DND-41 (cell line): Measurements from ENCODE around the gene XPO6.

Experiments
- ATAC-seq: fragments of 200-7000 bp; cut with Tn5 transposase; 3 replicates; pipeline ENCODE4 v1.9.1; 2021; ENCODE audit warnings: low read depth; ENCODE audit not compliant: insufficient read depth
- DNase-seq: peaks from one replicate; pipeline ENCODE4 v3.0.0-alpha.2; 2020
- H2AFZ ChIP-seq: 2 replicates; pipeline ENCODE4 v1.6.0; 2012; ENCODE audit warnings: low read depth, low read length
- H3K27ac ChIP-seq: 2 replicates; pipeline ENCODE4 v1.5.1; 2012; ENCODE audit warnings: low read length, inconsistent platforms
- H3K27me3 ChIP-seq: fragments of 200-600 bp; sonication (generic); 2 replicates; pipeline ENCODE4 v1.6.0; 2012; ENCODE audit warnings: low read length, mild to moderate bottlenecking, inconsistent platforms; ENCODE audit not compliant: insufficient read depth, poor library complexity
- H3K36me3 ChIP-seq: 2 replicates; pipeline ENCODE4 v1.5.1; 2012; ENCODE audit warnings: low read length, inconsistent platforms; ENCODE audit not compliant: insufficient read depth
- H3K4me1 ChIP-seq: 2 replicates; pipeline ENCODE4 v1.5.1; 2012; ENCODE audit warnings: mild to moderate bottlenecking, low read length; ENCODE audit not compliant: insufficient read depth
- H3K4me2 ChIP-seq: 2 replicates; pipeline ENCODE4 v1.6.0; 2012; ENCODE audit warnings: mild to moderate bottlenecking, moderate library complexity, low read length, inconsistent platforms; ENCODE audit not compliant: insufficient read depth
- H3K4me3 ChIP-seq, 2 experiments: fragments of 200-600 bp in 1 of 2; shearing (Covaris generic) in 1 of 2; 2 replicates each; pipeline ENCODE4 v1.5.1; 2012 to 2016; ENCODE audit warnings: inconsistent platforms in 2 of 2, low read length in 2 of 2, mild to moderate bottlenecking in 2 of 2, low read depth in 1 of 2, moderate library complexity in 1 of 2
- H3K79me2 ChIP-seq: 2 replicates; pipeline ENCODE4 v1.6.0; 2012; ENCODE audit warnings: low read length, inconsistent platforms; ENCODE audit not compliant: insufficient read depth
- H3K9ac ChIP-seq: 2 replicates; pipeline ENCODE4 v1.6.0; 2012; ENCODE audit warnings: low read depth, mild to moderate bottlenecking, inconsistent platforms, low read length, moderate library complexity
- H3K9me3 ChIP-seq: 2 replicates; pipeline ENCODE4 v1.5.1; 2012; ENCODE audit warnings: low read length, moderate library complexity, mild to moderate bottlenecking, inconsistent platforms; ENCODE audit not compliant: insufficient read depth, severe bottlenecking
- H4K20me1 ChIP-seq: 2 replicates; pipeline ENCODE4 v1.6.0; 2012; ENCODE audit warnings: low read length; ENCODE audit not compliant: insufficient read depth
- CTCF ChIP-seq: IDR thresholded peaks from 2 replicates; pipeline ENCODE4 v1.5.1; 2012; ENCODE audit warnings: borderline replicate concordance, low read length, moderate library complexity, mild to moderate bottlenecking; ENCODE audit not compliant: poor library complexity, severe bottlenecking; ENCODE audit errors: extremely low read depth
- EZH2 ChIP-seq: IDR thresholded peaks from 3 replicates; pipeline ENCODE4 v1.6.1; 2012; ENCODE audit warnings: borderline replicate concordance, low read depth, mild to moderate bottlenecking, moderate library complexity, low read length, inconsistent platforms; ENCODE audit not compliant: severe bottlenecking

The XPO6 gene

GRCh38 chr16:28191364-28191960 lies 20.3 kb downstream of the XPO6 start:
- no peak for DNase-seq
- no peak overlapping the region for H3K9ac ChIP-seq
- H3K36me3 ChIP-seq: peaks cover 59% of the 10 kb centered on the region
- no peak overlapping the region for H3K27ac ChIP-seq
- no peak for ATAC-seq
- H3K79me2 ChIP-seq: peaks cover 99% of the 10 kb centered on the region
- H3K4me3 ChIP-seq: no peak overlapping the region
- peaks cover 84% of the 10 kb centered on the region for H4K20me1 ChIP-seq
- H3K9me3 ChIP-seq: no peaks in the 10 kb centered on the region
- TF ChIP-seq EZH2 (no peak), CTCF (no peak)
- H3K27me3 ChIP-seq: no peaks in the 10 kb centered on the region
- H3K4me2 ChIP-seq: no peak overlapping the region
- H2AFZ ChIP-seq: no peak overlapping the region
- no peaks in the 10 kb centered on the region for H3K4me1 ChIP-seq

- Histone ChIP-seq H4K20me1 (peaks cover 77% of the 10 kb centered on the region), H3K9ac (no peak overlapping the region), H3K9me3 (no peaks in the 10 kb centered on the region), H3K27ac (no peak overlapping the region), H3K4me2 (no peak overlapping the region), H3K27me3 (no peaks in the 10 kb centered on the region), H3K4me3 (no peak overlapping the region), H3K36me3 (peaks cover 57% of the 10 kb centered on the region), H2AFZ (no peak overlapping the region), H3K79me2 (peaks cover 99% of the 10 kb centered on the region), H3K4me1 (no peaks in the 10 kb centered on the region)
- TF ChIP-seq CTCF (no peak), EZH2 (no peak)
- ATAC-seq: no peak
- DNase-seq: no peak
Measured at GRCh38 chr16:28189245-28189644, 22.5 kb downstream of the XPO6 start.

GRCh38 chr16:28188085-28188916 lies 23.5 kb downstream of the XPO6 start:
- Histone ChIP-seq H3K4me3 (no peak overlapping the region), H3K4me2 (no peak overlapping the region), H2AFZ (no peak overlapping the region), H3K36me3 (peaks cover 51% of the 10 kb centered on the region), H3K4me1 (no peaks in the 10 kb centered on the region), H3K27me3 (no peaks in the 10 kb centered on the region), H3K79me2 (peaks cover 99% of the 10 kb centered on the region), H4K20me1 (peaks cover 78% of the 10 kb centered on the region), H3K9me3 (no peaks in the 10 kb centered on the region), H3K27ac (no peak overlapping the region), H3K9ac (no peak overlapping the region)
- ATAC-seq (no peak), DNase-seq (no peak)
- TF ChIP-seq EZH2 (no peak), CTCF (no peak)
